ENCODE data around the gene COL4A2.
A peak's percentile ranks its signal among the peaks of the same experiment; 100 is the strongest.

Gene COL4A2

DNA sequence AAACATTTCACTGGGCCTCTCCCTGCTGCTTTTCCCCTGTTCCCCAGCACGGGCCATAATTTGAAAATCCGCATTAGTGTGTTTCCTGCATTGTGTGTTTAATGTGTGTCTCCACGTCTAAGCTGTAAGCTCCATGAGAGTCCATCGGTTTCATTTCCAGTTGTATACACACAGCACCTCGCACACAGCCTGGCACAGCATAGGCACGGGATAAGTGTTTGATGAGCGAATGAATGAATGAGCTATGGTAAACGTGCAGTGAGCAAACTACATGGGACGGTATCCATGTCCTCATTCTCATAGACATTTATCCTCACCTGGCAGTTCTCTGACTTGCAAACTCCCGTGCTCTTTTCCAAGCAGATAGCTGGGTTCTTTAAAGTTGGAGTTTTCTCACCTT is 148.4 kb downstream of the COL4A2 start:
- no peak for DNase-seq (ENCODE audit: low read depth in 2 of 2)

DNA sequence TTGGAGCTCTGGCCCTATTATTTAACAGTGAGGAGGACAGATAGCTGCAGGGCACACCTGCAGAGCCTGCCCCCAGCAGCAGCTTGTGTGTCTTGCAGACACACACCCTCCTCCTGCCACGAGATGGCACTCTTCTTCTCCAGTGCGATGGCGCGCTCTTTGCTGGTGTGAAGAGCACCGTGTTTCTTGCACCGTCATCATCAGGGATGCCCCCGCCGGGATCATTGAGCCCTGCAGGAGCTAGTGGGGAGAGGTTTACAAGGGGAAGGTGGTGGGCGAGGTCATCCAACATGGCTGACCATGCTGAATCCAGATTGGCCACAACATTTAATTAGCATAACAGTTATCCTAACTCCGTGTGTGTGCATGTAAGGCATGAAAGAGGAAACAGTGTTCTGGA is 148.9 kb downstream of the COL4A2 start:
- DNase-seq (ENCODE audit: low read depth in 2 of 2): peak in 1 of 2 experiments; percentile 32

DNA sequence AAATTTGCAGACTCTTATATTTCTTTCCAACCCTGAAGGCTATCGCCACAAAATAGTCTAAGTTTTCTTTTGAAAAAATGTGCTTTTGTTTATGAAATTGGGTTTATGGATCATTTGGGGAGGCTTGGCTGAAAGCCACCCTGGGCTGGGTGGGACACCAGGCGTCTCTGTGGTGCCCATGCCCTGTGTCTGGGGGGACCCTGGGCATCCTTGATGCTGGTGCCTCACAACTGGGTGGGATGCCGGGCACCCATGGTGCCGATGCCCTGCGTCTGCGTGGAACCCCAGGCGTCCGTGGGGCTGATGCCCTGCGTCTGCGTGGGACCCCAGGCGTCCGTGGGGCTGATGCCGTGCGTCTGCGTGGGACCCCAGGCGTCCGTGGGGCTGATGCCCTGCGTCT is 149.5 kb downstream of the COL4A2 start:
- DNase-seq (ENCODE audit: low read depth in 2 of 2): no peak

DNA sequence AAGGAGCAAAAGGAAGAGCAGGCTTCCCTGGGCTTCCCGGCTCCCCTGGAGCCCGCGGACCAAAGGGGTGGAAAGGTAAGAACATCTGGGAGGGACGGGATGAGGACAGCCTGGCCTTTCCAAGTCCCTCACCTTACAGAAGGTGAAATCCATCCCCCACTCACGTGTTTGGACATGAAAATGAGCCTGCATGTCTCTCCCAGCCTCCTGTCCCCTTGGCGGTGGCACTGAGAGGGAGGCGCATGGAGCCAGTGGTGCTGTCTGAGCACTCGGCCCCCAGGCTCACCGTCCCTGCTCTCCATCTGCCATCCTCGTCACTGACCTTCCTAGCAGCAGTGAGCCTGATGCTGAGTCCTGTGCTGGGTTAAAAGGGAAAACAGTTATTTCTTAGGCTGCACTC is 150.3 kb downstream of the COL4A2 start:
- no peak for DNase-seq (ENCODE audit: low read depth in 2 of 2)

DNA sequence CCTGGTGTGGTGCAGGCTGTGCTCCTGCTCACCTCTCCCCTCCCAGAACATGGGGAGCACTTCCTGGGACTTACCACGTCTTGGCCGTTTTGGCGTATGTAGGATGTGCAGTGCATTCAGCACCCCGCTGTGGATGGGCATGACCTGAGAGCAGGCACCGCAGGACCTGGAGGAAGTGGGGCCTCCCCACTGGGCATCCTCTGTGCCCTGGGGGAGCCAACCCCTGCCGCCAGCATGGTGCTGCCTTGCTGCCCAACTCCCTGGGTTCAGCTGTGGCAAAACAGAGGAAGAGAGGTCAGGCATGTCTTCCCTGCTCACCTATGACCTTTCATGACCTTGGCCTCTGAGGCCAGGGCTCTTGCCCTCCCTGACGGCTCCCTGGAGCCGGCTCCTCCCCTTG is 150.9 kb downstream of the COL4A2 start:
- DNase-seq (ENCODE audit: low read depth in 2 of 2): no peak

DNA sequence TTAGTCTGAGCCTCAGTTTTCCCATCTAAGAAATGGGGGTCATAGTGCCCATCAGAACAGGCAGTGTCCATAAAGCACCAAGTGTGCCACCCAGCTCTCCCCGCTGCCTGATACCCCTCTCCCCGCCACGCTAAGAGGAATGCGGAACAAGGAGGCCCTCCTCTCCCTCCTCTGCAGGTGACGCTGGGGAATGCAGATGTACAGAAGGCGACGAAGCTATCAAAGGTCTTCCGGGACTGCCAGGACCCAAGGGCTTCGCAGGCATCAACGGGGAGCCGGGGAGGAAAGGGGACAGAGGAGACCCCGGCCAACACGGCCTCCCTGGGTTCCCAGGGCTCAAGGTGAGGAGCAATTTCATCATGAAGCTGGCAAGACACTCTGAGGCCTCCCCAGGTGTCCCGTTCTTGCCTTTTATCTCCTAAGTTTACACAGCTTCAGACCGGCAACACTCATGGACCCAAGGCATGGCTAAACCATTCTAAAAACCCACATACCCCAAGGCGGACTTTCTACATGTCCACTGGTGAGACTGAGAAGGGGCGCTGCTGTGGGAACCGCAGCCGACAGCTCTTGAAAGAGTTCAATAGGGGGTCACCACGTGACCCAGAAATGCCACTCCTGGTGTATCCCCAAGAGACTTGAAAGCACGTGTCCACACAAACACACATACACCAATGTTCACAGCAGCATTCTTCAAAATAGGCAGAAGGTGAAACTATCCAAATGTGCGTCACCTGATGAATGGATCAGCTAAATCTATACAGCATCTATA is 151.7 kb downstream of the COL4A2 start:
- DNase-seq (ENCODE audit: low read depth in 2 of 2): no peak

DNA sequence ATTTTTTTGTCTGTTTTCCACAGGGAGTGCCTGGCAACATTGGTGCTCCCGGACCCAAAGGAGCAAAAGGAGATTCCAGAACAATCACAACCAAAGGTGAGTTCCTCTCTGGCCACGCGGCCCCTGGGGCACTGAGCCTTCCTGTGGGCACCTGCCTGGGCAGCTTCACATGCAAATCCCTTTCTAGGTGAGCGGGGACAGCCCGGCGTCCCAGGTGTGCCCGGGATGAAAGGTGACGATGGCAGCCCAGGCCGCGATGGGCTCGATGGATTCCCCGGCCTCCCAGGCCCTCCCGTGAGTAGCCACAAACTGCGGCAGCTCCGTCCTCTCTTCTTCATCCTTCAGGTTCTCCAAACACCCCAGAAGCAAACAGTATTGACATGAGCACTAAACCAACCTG is 155.0 kb downstream of the COL4A2 start:
- DNase-seq (ENCODE audit: low read depth in 2 of 2): no peak

DNA sequence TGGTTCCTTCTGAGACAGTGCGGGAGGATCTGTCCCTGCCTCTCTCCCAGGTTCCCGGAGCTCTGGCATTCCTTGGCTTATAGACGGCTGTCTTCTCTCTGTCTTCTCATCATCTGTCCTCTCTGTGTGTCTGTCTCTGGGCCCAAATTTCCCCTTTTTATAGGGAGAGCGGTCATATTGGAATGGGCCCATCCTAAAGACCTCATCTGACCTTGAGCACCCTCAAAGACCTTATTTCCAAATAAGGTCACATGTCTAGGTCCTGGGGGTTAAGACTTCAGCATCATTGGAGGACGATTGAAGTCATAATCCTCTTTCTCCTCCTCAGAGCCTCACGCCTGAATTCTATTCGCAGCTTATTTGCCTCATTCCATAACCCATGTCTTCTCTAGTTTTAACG is 156.1 kb downstream of the COL4A2 start:
- no peak for DNase-seq (ENCODE audit: low read depth in 2 of 2)

DNA sequence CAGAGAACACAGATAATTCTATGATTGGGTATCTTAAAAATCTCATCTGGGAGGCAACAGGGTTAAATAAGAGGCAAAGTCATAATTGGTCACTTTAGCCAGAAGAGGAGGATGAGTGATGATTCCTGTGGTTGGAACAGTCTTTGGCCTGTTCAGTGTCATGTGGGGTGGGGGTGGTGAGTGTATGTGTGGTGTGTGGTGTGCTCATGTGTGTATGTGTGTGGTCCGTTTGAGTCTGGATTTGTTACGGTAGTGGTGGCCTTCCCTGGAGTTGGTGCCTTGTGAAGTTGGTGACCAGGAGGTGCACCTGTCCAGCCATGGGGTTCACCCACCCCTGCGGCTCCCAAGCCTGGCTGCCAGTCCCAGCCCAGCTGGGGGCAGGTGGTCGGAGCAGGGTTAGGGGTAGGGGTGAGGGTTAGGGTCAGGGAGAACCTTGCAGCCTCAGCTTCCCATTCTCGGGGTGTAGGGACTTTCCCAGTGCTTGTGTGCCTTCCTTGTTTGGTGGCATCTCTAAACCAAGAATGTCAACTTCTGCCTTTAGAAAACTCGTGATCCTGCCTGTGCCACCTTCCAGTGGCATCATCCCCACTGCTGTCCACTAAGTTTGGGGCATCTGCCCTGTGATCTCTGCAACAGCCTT is 156.9 kb downstream of the COL4A2 start:
- DNase-seq (ENCODE audit: low read depth in 2 of 2): no peak

DNA sequence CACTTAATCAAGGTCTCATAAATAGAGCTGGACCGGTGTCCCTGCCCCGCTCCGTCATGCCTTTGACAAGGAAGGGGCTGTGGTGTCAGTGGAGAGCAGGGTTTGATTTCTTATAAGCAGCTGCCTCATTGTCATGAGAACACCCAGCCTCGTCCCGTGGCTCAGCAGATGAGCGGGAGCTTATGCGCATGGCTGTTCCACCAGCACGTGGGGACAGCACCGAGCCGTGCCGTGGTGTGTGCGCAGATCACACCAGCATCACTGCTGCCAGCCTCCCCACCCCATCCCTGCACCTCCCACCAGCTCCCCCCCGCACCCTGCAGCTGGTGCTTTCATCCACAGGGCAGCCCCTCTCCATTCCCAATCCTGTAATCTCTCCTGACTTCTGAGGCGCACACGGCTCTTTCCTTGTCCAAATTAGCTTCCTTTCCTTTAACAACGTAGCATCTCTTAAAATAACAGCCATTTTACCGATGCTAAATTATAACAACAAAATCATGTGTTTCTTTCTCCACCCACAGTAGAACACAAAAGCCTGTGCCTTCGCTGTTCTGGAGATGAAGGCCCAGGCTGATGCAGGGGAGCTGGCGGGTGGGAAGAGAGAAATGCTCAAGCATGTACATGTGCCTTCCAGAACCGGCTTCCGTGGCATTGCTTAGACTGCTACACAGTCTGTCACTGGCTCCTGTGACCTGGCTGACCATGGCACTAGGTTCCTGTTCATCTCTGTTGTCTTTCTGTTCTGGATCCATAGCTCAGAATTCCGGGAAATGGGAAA is 157.7 kb downstream of the COL4A2 start:
- DNase-seq (ENCODE audit: low read depth in 2 of 2): no peak

DNA sequence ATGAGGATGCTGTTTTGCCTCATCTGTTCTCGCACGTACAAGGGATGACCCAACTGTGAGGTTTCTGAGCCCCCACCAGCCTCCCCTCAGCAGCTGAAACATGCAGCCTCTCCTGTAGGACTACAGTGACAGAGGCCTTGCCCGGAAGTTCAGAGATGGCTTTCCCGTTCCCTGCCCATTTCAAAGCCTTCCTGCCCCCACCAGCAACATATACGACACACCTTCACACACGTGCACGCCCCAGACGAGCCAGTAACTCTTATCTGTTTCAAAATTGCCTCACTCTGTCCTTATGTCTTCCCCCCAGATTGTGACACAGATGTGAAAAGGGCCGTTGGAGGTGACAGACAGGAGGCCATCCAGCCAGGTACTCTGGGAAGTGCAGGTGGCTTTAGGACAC is 158.6 kb downstream of the COL4A2 start:
- DNase-seq (ENCODE audit: low read depth in 2 of 2): no peak

DNA sequence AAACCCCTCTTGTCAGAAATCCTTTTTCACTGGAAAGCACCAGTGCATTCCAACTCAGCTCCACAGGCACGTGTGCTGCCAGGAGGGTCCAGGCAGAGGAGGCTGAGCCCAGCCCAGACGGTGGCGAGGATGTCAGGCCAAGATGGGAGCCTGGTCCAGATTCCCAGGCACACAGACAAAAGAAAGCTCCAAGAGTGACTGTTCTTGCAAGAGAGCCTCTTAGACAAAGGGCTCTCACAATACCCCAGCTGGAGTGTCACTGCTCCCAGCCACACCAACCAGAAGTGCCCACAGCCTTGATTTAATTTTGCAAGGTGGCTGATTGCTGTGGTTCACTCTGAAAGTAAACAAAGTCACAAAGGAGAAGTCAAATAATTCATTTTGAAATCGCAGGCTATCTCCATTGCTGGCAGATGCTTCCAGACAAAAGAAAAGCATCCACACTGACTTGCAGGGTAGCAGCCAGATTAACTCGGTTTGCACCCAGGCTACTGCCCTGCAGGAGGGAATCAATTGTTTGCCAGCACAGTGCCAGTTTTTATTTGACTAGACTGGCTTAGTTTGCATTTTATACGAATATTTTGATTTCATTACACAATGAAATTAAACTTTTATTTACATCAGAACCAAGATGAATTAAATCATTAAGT is 159.3 kb downstream of the COL4A2 start:
- no peak for DNase-seq (ENCODE audit: low read depth in 2 of 2)

DNA sequence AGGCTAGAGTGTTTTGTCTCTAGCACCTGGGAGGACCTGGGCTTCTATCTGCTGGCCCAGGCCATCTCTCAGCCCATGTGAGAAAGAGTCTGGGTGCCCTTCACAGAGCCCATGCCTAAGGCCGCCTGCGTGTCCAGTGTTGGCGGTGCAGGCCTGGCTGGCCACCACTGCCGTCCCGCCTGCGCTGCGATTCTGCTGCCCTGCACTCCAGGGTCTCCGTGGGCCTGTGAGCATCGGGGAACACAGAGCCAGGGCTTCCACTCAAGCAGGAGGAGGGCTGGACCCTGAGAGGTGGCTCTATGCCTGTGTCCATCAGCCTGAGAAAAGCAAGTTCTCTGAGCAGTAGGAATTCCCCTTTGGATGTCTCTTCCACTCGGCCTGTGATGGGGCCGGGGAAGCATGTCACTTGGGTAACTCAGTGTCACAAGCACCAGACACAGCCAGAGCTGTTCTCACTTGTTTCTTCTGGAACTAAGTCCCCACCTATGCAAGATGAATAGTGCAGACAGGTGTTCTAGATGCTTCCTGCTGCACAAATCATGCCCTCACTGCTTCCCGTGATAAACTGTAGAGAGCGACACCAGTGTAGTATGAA is 160.5 kb downstream of the COL4A2 start:
- DNase-seq (ENCODE audit: low read depth in 2 of 2): no peak

DNA sequence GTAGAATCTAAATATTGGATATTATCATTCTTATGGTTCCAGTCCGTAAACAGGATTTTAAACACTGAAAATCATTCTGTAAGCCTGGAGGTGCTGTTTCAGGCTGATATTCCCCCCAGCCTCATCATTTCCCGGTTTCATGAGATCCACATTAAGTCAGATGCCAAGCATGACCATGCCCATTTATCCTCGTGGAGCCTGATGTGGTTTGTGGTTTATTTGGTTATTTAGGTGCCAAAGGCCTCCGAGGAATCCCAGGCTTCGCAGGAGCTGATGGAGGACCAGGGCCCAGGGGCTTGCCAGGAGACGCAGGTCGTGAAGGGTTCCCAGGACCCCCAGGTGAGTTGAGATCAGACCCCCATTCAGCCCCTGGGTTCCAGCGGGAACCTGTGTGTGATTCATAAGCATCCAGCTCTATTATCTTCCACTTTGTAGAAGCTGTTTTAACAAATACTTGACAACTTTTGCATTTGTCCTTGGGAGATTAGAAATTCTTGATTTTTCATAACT is 162.0 kb downstream of the COL4A2 start:
- no peak for DNase-seq (ENCODE audit: low read depth in 2 of 2)

DNA sequence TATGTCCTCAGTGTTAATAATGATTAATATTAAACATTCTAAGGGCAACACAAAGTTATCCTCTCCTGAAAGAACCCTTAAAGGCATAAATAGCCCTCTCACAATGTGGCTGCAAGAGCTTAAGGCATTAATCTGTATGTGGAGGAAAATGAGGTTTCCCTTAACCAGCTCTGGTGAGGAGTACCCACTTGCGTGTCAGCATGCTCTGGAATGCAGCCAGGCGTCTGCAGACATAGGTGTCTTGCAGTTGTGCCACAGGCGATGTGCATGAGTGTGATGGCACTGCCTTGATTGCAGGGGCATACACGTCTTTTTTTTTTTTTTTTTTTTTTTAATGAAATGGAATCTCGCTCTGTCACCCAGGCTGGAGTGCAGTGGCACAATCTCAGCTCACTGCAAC is 162.5 kb downstream of the COL4A2 start:
- DNase-seq (ENCODE audit: low read depth in 2 of 2): no peak

DNA sequence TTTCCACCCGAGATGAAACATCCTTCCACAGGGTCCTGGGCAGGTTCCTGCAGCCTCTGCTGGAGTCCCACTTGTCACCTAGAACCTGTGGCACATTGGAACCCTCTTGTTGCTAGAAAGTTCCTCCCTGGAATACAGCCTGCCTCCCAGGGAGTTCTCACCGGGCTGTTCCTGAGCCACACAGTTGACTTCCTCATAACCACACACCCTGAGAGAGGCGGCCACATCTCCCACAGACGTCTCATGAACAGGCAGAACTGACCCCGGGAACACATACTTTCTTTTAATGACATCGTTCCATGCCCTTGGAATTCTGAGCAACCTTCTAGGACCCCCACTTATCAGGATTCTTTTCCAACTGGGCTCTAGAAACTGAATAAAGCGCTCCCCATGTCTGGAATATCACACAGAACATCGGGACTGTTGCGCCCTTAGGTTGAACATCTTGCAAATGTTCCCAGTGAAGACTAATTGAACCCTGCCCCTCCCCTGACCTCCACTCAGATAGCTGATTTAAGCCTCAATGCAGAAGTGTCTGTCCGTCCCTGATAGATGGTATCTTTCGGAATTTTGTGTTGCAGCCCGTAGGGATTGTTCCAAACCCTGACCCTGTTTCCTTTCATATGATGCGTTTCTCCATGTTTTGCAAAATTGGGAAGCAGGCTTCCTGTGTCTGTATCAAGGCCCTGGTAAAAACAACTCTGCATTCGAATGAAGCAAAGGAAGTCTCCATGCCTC is 163.4 kb downstream of the COL4A2 start:
- DNase-seq (ENCODE audit: low read depth in 2 of 2): no peak

DNA sequence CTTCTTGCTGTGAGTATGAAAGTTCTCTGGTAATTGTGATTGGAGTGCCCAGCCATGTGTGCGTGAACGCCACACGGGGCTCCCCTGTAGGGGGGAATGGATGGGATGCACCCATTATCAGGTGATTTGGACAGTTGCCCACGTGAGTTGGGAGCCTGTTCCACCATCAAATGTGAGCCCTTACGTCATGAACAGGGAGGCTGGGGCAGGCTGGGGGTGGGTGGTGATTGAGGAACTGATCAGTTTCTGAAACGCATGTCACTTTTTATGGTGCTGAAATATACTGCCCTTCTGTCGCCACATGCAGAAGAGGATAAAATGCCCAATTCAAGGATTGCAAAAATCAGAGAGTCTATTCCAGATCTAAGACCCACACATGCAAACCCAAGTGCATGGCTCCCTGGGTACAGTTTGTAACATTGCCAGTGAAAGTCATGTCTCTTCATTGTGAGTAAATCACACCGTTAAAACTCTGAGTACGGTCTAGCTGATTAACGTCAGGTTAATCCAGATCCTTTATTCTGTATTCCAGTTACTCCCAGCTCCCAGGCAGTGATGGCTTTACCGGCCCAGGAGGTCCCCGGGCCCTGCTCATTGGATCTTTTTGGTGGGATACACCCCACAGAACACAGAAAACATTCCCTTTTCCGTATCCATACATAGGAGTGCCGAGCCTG is 164.2 kb downstream of the COL4A2 start:
- no peak for DNase-seq (ENCODE audit: low read depth in 2 of 2)

DNA sequence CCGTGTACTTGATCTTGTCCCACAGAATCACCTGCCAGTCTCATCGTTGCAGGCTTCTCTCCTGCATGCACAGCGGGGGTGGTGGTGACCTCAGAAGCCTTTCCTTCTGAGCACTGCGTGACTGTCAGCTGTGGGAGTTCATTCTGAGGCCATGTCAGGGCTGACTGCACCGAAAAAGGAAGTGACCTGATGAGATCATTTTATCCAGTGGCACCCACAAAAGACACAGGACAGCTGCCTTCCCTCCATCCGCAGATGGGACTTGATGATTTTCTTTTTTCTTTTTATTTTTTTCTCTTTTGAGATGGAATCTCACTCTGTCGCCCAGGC is 164.7 kb downstream of the COL4A2 start:
- DNase-seq (ENCODE audit: low read depth in 2 of 2): no peak

DNA sequence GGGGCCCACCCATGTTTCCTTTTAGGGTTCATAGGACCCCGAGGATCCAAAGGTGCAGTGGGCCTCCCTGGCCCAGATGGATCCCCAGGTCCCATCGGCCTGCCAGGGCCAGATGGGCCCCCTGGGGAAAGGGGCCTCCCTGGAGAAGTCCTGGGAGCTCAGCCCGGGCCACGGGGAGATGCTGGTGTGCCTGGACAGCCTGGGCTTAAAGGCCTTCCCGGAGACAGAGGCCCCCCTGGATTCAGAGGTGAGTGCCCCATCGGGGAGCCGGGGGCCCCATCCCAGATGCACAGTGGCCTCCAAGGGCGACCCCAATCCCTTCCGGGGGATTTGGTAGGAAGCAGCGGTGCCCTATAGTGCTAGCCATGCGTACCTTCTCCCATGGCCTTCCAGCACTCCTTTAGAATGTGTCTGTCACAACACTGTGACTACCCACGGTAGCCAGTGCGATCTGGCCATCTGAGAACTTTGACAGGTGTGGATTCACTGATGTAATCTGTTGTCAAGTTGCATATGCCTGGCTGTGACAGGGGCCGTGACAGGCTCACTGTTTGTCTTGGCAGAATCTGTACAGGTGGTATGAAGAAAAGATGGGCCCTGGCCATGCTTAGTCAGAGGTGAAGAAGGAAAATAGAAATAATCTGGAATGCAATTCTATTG is 165.9 kb downstream of the COL4A2 start:
- no peak for DNase-seq (ENCODE audit: low read depth in 2 of 2)

DNA sequence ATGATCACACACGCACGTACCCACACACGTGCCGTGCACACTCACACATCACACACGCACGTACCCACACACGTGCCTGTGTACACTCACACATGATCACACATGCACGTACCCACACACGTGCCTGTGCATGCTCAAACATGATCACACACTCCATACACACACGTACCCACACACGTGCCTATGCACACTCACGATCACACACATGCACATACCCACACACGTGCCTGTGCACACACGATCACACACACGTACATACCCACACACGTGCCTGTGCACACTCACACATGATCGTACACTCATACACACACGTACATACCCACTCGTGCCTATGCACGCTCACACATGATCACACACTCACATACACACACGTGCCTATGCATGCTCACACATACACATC is 167.6 kb downstream of the COL4A2 start:
- DNase-seq (ENCODE audit: low read depth in 2 of 2): no peak

Data from fibroblast of skin of left quadriceps (primary cell).